Middle frontal gyrus (tissue), 1 donor: ENCODE results near the gene IGFBP5.
A peak's percentile ranks its signal among the peaks of the same experiment; 100 is the strongest.

Source experiments
- DNase-seq: peaks from one replicate; pipeline ENCODE4 v3.0.0-alpha.2; 2015; ENCODE audit warnings: low spot score; ENCODE audit errors: extremely low spot score

Gene IGFBP5

DNA sequence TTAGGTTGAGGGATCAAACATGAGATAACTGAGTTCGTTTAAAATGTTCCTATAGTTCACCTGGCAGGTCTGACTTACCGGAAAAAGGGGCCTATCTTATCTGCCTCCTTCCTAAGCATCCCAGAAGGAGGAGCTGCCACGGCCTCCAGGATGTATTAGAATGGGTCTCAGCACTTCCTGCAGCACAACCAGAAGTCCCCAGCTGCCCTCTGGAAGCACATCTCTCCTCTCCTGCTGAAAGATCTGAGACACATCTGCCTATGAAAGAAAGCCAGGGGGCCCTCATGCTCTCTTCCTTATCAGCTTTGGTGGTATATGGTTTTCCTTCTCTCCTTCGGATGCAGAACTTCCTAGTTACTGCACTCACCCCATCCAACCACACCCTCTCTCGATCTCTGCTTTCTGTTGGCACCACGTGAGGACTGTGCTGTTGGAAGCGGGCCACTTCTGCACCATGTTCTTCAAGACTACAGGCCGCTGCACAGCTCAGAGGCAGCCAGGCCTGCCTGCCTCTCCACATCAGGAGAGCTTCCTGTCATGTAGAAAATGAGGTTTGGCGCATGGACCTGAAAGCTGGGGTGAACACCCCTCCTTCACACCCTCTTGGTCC is 6.5 kb downstream of the IGFBP5 start:
- DNase-seq, result no peak

DNA sequence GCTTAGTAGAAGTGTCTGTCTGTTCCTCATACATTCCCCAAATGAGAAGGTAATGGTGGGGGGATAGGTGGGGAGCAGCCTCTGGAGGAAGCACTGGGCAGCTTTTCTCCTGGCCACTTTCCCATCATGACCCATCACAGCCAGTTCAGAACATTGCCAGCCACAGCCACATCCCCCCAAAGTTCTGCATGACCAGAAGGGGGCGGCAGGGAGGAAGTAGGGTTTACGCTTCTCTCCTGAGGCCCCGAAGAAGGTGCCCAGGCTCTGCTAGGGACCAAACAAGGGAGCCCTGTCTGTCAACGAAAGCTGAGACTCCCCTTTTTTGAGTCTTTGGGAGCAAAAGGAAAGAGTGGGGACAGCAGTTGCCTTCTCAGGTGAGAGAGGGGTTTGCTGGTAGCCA is 7.7 kb downstream of the IGFBP5 start:
- DNase-seq, result no peak

DNA sequence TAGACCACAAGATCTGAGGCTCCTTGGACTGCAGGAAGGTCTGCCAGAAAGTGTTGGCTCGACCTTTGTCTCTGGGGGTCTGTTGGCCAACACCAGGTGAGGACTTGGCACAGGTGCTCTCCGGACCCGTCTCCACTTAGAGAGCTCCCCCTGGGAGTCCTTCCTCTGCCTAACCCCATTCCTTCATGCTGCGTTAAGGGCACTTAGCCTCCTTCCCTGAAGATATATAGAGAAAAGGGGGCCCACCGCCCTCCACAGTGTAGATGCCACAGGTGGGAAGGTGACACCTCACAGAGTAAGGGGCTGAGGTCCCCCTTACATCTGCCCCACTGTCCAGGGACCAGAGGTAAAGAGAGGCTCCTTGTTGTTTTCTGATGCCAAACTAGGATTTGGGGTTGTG is 8.2 kb downstream of the IGFBP5 start:
- DNase-seq, result no peak

DNA sequence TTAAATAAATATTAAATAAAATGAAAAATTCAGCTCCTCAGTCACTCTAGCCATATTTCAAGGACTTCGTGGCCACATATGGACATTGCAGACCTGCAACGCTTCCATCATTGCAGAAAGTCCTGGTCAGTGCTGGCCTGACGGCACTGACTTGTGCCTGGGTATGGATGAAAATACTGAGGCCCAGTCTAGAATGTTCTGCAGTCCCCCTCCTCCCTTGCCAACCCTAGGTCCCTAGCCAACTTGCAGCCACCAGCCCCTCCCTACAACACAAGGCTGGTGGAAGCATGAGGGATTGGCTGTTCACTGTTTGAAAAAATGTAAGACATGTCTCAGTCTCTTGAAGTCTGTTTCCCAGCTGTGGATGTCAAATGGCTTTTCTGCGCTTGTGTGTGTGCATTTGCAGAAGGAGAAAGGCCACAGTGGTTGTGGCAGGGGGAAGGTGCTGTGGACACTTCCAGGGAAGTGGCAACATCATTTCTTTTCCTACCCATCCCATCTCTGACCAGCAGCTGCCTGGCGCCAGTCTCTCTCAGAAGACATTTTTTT is 9.9 kb downstream of the IGFBP5 start:
- DNase-seq, result no peak

DNA sequence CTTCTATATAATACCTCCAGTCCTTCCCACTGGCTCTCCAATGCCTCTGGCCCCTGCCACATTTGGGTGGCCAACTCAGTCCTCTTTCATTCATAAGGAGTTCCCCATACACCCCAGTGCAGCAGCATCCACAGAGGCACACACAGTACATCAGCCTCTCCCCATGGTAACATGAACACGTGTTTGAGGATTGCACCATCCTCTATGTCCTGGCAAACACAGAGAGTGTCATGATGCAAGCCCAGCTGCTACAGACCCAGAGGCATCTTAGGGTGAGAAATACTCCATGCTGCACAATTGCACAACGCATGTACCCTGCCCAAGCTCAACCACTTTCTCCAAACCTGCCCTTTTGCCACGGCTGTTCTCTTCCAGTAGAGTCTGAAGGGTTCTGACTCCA is 11.5 kb downstream of the IGFBP5 start:
- DNase-seq, result no peak

DNA sequence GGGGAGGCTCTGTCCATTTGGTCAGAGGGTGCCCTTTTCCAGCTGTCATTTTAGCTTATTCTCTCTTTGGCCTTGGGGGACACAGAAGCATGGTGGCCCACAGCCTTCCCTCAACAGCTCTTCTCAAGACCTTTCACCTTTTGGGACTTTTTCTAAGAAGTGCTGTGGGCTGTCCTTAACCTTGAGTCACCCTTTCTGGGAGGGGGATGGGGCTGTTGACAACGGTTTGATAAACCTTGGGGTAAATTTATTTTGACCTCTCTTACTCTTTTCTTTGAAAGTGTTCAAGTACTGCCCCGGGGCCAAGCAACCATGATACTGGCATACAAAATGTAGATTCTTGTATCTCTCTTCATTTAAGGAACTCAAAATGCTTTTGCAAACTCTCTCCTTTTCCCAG is 13.7 kb downstream of the IGFBP5 start:
- no peak for DNase-seq

DNA sequence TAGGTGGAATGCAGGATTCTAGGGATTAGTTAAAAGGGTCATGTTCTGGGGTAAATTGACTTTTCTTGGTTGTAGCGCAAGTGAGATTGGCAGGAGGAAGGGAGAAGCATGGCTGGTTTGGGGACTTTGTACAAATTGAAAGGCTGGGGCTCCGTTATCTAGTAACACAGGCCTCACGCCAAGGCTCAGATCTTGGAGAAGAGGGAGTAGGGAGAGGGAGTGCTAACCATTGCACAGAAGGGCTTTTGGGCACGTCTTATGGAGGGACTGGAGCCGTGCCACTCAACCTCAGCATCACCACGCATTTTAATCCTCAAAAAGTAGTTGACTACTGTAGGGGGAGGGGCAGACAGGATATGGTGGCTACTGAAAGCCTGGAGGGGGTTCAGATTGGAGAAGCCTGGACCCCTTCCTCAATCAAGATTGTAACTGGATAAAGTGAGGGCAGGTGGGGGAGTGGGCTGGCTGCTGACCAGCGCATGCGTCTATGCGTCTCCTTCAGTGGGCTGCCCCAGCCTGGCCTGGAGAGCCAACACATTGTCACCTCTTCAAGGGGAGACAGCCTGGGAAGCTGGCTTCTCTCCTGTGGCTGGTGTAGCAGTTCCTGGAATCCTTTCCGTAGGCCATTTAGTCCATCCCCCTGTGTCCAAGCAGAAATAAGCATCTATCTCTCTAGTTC is 14.3 kb downstream of the IGFBP5 start:
- no peak for DNase-seq

DNA sequence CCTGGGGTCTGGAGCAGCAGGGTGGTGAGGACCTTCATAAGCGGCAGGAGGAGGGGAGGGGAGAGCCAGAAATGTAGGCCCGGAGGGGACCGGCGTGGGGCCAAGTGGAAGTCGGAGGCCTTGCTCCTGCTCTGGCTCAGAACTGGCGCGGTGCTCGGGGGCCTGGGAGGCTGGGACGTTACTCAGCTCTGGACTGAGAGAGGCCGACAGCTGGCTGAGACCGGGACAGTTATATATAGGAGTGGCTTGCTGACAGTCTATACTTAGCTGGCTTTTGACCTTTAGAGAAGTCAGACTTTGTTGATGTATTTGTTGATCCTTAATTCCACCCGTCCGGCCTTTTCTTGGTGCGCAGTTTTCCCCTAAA is 15.7 kb downstream of the IGFBP5 start:
- no peak for DNase-seq

DNA sequence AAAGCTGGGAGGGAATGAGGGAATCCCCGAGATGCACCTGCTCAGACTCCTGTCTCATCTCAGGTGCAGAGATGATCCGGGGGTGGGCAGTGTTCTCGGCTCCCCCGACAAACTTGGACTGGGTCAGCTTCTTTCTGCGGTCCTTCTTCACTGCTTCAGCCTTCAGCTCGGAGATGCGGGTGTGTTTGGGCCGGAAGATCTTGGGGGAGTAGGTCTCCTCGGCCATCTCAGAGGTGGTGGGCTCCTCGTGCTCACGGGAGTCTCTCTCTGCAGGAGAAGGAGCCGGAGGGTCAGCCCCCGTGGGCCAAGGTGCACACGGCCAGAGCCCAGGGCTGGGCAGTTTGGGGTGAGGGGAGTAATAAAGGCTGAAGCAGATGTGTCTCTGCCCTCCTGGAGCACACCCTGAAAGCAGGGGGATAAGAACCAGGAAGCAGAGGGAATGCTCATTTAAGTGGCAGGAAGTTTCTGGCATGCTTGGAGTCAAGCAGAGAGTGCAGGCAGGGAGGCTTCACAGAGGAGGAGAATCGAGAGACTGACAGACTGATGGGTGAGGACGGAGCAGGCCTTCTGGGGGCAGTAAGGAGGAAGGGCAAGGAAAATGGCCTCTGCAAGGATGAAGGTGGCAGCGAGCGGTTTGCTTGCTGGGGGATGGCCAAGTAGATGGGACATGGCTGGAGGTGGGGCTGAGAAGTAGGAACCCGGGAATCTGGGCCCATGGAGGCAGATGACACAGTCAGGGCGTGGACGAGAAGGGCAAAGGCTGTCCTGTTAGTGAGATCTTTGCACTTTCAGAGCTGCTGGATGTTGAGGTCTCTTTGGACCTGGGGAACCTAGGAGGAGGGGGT is 16.3 kb downstream of the IGFBP5 start:
- DNase-seq, result no peak

DNA sequence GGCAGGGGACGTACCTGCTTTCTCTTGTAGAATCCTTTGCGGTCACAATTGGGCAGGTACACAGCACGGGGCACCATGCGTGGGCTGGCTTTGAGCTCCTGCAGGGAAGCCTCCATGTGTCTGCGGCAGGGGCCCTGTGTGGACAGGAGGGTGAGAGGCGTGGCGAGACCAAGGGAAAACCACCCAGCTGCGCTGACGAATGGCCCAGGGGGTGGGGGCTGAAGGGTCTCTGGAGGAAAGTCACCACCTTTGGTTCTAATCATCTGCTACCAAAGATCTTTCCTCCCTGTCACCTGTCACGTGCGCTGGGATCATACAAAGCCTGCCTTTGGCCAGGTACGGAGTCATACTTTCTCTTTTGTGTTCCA is 17.3 kb downstream of the IGFBP5 start:
- no peak for DNase-seq

DNA sequence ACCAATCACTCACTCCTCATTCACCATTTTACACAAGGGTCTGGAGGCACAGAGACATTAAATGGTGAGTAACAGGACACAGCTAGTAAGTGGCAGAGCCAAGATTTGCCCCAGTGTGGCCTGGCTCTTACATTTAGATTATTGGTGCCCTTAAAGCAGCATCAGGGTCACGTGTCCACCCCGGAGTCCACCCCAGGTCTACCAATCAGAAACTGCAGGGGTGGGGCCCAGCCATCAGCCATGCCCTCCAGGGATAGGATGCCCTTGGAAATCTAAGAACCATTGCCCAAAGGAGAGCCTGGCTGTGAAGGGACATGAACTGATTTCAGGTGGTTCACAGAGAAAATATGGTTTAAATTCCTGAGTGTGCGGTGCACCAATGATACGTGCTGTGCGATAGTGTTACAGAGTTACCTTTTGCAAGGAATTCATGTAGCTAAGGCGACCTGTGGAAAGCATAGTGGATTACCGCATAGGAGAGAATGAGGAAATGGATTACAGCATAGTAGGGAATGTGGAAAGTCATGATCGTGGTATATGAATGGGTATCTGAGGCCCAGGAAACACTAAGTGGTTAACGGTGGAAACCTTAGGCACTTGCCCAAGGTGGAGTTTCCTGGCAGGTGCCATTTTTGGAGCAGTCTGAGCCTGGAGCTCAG is 17.8 kb downstream of the IGFBP5 start:
- no peak for DNase-seq

DNA sequence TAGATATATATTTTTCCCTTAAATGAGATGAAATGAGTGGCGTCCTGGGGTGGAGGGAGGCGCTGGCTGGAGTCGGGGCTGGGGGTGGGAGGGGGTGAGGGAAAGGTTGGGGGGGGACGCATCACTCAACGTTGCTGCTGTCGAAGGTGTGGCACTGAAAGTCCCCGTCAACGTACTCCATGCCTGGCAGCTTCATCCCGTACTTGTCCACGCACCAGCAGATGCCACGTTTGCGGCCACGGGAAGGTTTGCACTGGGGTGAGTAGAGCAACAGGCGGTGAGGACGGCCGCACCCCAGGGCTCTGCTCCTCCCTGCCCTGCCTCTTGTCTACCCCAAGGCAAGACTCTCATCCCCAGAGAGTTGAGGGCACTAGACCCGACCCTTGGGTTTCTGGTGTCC is 18.7 kb downstream of the IGFBP5 start:
- no peak for DNase-seq

DNA sequence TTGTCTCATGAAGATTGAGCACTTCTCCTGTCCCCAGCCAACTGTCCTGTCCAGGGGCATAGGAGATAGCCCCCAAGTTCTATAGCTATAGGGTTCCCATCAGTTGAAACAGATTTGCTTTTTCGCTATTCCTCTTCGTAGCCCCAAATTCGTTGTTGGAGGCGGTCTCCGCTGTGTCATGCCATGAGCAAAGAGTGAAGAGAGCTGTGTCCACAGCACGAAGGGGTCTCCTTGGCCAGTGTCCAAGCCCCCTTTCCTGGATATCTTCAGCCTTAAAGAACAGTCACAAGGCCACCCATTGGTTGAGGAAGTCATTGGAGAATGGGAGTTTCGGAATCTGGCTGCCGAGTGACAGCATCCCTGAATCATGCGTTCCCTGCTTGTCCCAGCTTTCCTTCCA is 21.0 kb downstream of the IGFBP5 start:
- no peak for DNase-seq

DNA sequence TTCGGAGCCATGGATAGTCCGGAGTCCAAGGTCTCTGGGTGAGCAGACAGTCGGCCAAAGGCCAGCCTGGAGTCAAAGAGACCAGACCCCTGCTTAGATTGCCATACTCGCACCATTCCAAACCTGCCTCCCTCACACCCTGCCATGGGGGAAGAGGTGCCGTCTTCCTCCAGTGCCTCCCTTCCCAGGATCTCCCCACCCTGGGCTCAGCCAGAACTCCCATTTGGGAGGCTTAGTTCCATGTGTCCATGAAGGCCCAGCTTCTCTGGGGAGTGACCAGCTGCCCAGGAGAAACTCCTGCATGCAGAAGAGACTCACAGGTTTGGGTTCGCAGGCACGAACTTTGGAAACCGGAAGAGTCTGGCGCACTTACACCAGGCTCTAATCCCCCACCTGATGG is 21.7 kb downstream of the IGFBP5 start:
- no peak for DNase-seq

DNA sequence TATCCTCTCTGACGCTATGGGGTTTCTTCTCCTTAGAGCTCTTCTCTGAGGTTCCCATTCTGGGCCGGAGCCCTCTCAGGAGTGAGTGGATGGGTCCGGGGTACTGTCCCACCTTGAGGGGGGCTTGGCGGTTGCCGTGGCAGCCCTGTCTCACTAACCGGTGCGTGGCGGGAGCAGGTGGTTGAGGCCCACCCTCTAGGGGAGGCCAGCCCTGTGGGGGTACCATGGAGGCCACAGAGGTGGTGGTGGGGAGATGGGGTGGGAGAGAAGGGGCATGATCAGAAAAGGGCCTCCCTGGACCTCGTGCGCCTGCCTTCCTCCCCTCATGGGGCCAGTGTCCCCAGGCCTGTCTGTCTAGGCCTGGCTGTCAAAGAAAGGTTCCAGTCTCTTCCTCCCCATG is 22.3 kb downstream of the IGFBP5 start:
- DNase-seq, result no peak

DNA sequence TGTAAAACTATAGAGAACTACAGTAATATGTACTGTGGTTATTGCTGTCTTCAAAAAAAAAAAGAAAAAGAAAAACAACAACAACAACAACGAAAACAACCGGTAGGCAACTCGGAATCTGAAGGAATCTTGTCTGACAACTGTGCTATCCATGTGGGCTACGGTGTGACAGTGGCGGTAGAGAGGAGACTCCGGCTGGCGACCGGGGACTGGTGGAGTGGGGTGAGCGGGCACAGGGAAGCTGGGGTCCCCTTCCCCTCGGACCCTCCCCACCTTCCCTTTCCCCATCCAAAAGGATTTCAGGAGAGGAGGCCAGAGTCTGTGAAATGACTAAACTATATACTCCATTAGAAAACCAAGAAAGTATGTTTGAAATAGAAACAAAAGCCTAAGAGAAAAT is 22.9 kb downstream of the IGFBP5 start:
- DNase-seq, result no peak

DNA sequence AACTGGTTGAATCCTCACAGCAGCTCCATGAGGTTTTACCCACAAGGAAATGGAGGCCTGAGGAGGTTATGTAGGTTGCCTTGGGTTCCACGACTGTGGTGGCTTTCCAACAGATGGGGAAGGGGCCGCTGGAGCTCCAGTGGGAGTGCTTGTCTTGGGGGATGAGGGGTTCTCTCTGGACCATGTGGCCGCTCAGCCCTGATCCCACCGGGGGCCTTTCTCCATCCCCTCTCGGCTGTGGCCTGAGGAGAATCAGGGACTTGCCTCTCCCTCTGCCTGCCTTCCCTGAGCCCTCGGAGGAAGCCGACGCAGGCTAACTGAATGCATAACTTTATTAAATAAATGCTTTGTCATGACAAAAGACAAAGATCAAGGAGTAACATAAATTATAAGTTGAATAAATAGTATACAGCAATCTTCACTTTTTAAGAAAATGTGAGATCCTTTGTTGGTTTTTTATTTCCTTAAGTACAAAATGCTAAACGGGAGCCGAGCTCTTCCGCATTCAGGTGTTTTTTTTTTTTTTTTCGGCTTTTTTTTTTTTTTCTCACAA is 23.5 kb downstream of the IGFBP5 start:
- no peak for DNase-seq

DNA sequence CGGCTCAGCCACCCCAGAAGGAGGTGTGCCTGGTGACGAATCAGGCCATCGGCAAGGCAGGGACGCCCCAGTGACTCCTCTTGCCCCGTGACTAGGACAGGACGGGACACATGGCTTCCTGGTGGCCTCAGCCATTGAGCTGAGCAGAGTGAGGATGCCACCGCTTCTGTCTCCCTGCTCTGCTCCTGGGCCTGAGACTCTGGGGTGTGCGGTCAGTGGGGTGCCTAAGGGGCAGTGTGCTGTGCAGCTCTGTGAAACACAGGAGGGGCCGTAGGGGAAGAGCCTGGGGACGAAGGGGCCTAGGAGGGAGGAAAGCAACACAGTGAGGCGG is 24.3 kb downstream of the IGFBP5 start:
- DNase-seq, result no peak

DNA sequence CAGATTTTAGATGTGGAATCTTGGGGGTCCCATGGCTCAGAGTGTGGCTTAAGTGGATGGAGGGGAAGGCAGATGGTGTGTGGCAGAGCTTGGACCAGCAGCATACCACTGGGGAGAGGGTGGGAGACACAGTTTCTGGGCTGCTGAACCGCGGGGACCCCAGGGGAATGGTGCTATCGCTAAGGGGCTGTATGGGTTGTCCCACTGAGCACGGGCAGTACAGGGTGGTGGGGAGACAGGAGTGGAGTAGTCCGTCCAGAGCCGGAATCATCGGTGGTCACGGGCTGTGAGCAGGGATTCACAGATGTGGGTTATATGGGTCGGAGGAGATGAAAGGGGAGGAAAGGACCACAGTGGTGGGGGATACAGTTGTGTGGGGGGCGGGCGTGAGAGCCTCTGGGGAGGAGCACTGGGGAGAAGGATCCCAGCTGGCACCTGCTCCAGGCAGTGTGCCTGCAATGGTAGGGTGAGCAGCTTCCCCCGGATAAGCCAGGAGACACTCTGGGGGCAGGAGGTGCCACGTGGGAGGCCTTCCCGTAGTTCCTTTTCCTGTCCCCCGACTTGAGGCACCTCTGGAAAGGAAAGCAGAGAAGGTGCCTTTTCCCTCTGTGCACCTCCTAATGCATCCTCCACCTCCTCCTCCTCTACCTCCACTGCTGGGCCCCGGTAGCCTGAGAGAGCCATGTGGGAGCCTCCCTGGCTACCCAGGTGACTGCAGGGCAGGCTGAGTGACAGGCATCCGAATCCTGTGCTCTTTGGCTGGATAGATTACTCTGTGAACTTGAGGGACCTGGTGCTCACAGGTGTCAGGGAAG is 24.9 kb downstream of the IGFBP5 start:
- no peak for DNase-seq

DNA sequence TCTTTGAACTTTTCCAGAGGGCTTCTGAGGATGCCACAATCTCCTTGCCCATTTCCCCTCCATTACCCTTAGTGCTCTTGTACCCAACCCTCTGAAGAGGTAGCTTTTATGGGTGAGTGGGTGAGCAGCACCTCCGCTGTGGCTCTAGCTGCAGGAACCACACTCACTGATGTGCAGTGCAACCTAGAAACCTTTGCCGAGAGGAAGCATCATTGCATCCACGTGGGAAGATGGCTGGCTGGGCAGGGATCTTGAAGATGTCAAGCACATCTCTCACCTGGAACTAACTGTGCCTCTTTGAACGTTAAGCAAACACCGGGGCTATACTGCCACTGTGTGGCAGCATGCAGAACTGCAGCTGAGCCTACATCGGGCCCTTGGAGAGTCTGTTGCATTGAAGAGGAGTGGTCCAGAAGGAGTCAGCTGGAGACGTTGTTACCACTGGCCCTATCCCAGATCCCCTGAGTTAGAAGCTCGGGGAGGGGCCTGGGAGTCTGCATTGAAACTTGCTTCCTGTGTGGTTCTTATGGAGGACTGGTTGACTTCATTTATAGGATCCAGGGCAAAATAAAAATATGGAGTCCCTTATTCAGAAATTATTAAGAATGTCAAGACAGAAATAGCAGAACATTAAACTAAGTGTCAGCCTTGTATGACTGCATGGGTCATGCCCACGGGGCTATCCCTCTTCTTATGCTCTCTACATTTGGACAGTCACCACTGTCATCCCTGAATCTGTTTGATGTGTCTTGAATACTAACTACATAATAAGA is 28.7 kb downstream of the IGFBP5 start:
- DNase-seq, result peak; percentile 50
